Activated effector memory CD4-positive, alpha-beta T cell treated with Interleukin-2 at 50 U/mL for 16 hours (primary cell): ENCODE results near the gene CRIP1.

Experiments used
- DNase-seq: peaks from one replicate; pipeline ENCODE4 v3.0.0-alpha.2; 2020

The CRIP1 gene

GRCh38 chr14:105536691-105537579 is 50.2 kb downstream of the CRIP1 start:
- no peak for DNase-seq

GRCh38 chr14:105537580-105538474 is 51.1 kb downstream of the CRIP1 start:
- peak; percentile 61 for DNase-seq
